Lower lobe of right lung (tissue), 2 donors: Measurements from ENCODE around the gene CXorf58. TPM values are rescaled to one million over a fixed set of nuclear protein-coding genes. Genes with fewer than 3 reads are reported as not detected.
"Not testable (repeated sequence)": the region's sequence is repeated elsewhere in the genome, so short reads cannot be mapped to it uniquely, and the experiment has no call there.

Experiments
- ATAC-seq, 2 donors: fragments of 200-7000 bp; cut with Tn5 transposase; one replicate each; pipeline ENCODE4 v1.9.1; 2020 to 2022; ENCODE audit warnings: mild to moderate bottlenecking in 2 of 2, moderate library complexity in 2 of 2
- DNase-seq: peaks from one replicate; pipeline ENCODE4 v3.0.0-alpha.2; 2020
- H3K27ac ChIP-seq: fragments of 200-600 bp; one replicate; pipeline ENCODE4 v1.8.0; 2022
- H3K27me3 ChIP-seq: fragments of 200-600 bp; one replicate; pipeline ENCODE4 v1.8.0; 2022; ENCODE audit warnings: low read depth
- H3K36me3 ChIP-seq: fragments of 200-600 bp; one replicate; pipeline ENCODE4 v1.8.0; 2022; ENCODE audit warnings: mild to moderate bottlenecking
- H3K4me1 ChIP-seq: fragments of 200-600 bp; one replicate; pipeline ENCODE4 v1.8.0; 2022
- H3K4me3 ChIP-seq: fragments of 200-600 bp; one replicate; pipeline ENCODE4 v1.8.0; 2022; ENCODE audit warnings: mild to moderate bottlenecking
- H3K9me3 ChIP-seq: fragments of 200-600 bp; one replicate; pipeline ENCODE4 v1.8.0; 2022
- intact Hi-C: fragments of 100-400 bp; cut with DNase I; formaldehyde crosslinking; loops from one replicate; pipeline ENCODE4 v1.11.0; 2022
- total RNA-seq: library from RNA; stranded (reverse); fragmentation: NEBNext Ultra II Directional; extraction: Animal tissue kit (Norgen Biotek cat#: 25700); gene quantifications from one replicate; pipeline ENCODE4 v1.2.1, GENCODE V29; 2021
- TF ChIP-seq, protein P1 (sequence below): fragments of 200-600 bp; IDR thresholded peaks from one replicate; pipeline ENCODE4 v1.8.0; 2022; ENCODE audit warnings: antibody characterized with exemption, mild to moderate bottlenecking
- donor health status: DM: no; HTN: yes; CAD: no; lungs with severe emphysema.

The CXorf58 gene
- total RNA-seq, 1 donor from 2014 or later = 0.27 TPM

DNA sequence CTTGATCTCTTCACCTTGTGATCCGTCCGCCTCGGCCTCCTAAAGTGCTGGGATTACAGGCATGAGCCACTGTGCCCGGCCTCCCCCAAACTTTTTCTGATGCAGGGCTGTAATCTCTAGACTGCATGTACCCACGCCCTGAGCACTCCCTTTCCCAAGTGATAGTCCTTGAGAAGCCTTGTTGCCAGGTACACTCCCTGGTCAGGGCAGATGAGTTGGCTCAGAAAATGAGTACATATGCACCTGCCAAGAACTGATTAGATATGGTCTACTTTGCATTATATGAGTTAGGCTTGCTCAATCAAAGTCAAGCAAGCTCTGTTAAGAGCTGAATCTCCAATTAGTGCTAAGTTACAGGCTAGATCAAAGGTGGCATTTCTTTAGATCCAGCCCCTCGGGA, 20.4 kb upstream of the CXorf58 start:
- no peak for DNase-seq
- TF ChIP-seq, protein P1, sequence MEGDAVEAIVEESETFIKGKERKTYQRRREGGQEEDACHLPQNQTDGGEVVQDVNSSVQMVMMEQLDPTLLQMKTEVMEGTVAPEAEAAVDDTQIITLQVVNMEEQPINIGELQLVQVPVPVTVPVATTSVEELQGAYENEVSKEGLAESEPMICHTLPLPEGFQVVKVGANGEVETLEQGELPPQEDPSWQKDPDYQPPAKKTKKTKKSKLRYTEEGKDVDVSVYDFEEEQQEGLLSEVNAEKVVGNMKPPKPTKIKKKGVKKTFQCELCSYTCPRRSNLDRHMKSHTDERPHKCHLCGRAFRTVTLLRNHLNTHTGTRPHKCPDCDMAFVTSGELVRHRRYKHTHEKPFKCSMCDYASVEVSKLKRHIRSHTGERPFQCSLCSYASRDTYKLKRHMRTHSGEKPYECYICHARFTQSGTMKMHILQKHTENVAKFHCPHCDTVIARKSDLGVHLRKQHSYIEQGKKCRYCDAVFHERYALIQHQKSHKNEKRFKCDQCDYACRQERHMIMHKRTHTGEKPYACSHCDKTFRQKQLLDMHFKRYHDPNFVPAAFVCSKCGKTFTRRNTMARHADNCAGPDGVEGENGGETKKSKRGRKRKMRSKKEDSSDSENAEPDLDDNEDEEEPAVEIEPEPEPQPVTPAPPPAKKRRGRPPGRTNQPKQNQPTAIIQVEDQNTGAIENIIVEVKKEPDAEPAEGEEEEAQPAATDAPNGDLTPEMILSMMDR = no peak
- Histone ChIP-seq H3K9me3 (no peaks in the 10 kb centered on the region), H3K4me1 (no peaks in the 10 kb centered on the region), H3K27ac (no peak overlapping the region), H3K36me3 (no peaks in the 10 kb centered on the region), H3K4me3 (no peak overlapping the region), H3K27me3 (no peaks in the 10 kb centered on the region)
- ATAC-seq = peak in 1 of 2 donors; percentile 24
- intact Hi-C loops = no loop called here

DNA sequence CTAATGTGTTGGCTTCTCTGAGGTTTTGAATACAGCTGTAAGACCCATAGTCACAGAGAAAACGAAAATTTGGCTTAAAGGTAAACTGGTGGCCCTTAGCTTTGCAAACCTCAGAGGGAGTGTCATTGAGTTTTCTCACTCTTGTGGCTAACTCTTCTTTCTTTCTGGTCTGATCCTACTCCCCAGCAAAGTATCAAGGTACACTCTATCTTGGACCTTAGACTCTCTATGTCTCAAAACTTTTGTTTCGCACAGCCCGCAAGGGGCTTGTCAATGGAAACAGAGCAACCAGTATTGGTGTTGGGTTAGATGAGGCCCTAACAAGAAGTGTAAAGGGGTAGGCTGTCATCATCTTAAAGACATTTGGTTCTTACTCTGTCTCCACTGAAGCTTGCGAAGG, 19.9 kb upstream of the CXorf58 start:
- no peaks in the 10 kb centered on the region for H3K36me3 ChIP-seq
- DNase-seq (no peak), ATAC-seq (no peak)

DNA sequence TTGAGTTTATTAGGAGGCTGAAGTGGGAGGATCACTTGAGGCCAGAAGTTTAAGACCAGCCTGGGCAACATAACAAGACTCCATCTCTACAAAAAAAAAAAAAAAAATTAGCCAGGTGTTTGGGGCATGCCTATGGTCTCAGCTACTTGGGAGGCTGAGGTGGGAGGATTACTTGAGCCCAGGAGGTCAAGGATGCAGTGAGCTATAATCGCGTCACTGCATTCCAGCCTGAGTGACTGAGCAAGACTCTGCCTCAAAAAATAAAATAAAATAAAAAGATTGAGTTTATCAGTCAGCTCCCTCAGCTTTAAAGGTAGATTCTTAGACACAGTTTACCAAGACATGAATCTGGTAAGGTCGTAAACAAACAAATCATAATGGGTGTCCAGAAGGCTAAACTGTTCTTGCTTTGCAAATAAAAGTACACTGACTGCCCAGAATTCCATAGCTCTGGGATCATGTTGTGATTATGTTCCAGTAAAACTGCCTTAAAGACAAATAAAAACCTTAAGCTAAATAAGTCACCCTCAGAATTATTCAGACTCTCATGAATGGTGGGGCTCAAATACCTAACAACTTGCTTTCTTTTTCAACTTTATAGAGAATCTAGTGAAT, 18.8 kb upstream of the CXorf58 start:
- no peak for DNase-seq
- no peak overlapping the region for H3K4me3 ChIP-seq
- ATAC-seq = peak in 1 of 2 donors; percentile 18
- no peaks in the 10 kb centered on the region for H3K4me1 ChIP-seq
- no peaks in the 10 kb centered on the region for H3K9me3 ChIP-seq
- peak overlapping the region; percentile 43 for H3K27ac ChIP-seq
- intact Hi-C loops = no loop called here
- no peaks in the 10 kb centered on the region for H3K27me3 ChIP-seq
- no peaks in the 10 kb centered on the region for H3K36me3 ChIP-seq
- TF ChIP-seq, protein P1 = no peak

More for the DNA sequence above, 19.9 kb upstream of the CXorf58 start:
- Histone ChIP-seq H3K27ac (no peak overlapping the region), H3K27me3 (no peaks in the 10 kb centered on the region), H3K4me1 (no peaks in the 10 kb centered on the region), H3K9me3 (no peaks in the 10 kb centered on the region), H3K4me3 (no peak overlapping the region)
- TF ChIP-seq, protein P1 = no peak
- intact Hi-C loops = no loop called here

DNA sequence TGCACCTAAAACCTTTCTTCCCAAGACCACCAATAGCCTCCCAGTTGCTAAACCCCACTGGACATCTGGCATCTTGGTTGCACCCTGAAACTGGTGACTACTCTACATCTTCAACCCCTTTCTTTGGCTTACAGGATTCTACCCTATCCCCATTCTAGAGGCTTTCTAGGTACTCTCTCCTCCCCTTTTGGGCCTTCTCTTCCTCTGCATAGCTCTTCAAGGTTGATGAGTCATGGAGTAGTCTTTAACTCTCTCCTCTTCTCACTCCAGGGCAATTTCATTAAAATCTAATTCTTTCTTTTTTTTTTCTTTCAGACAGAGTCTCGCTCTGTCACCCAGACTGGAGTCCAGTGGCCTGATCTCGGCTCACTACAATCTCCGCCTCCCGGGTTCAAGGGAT, 16.9 kb upstream of the CXorf58 start:
- ATAC-seq (no peak), DNase-seq (no peak)
- no peak overlapping the region for H3K4me3 ChIP-seq
- no peaks in the 10 kb centered on the region for H3K9me3 ChIP-seq
- H3K27me3 ChIP-seq = no peaks in the 10 kb centered on the region
- H3K27ac ChIP-seq = no peak overlapping the region
- intact Hi-C loops = no loop called here
- H3K4me1 ChIP-seq = no peaks in the 10 kb centered on the region
- no peaks in the 10 kb centered on the region for H3K36me3 ChIP-seq
- TF ChIP-seq, protein P1 = no peak

DNA sequence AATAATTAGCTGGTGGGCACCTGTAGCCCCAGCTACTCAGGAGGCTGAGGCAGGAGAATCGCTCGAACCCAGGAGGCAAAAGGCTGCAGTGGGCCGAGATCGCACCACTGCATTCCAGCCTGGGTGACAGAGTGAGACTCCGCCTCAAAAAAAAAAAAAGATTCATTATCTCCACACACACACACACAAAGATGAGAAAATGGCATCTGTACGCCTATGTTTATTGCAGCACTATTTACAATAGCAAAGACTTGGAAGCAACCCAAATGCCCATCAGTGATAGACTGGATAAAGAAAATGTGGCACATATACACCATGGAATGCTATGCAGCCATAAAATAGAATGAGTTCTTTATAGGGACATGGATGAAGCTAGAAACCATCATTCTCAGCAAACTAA, 12.8 kb upstream of the CXorf58 start:
- H3K4me1 ChIP-seq, DNase-seq, H3K36me3 ChIP-seq, H3K27ac ChIP-seq, intact Hi-C loops, ATAC-seq, H3K9me3 ChIP-seq, H3K4me3 ChIP-seq, H3K27me3 ChIP-seq: not testable (repeated sequence)

DNA sequence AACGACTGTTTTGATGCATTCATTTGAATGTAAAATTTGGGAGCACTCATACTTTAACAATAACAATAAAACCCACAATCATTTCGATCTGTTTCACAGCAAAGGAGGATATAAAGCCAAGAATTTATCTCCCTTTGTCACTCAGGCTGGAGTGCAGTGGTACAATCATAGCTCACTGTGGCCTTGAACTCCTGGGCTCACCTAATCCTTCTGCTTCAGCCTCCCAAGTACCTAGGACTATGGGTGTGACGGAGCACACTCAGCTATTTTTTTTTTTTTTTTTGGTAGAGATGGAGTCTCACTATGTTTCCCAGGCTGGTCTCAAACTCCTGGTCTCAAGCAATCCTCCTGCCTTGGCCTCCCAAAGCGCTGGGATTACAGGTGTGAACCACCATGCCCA, 11.3 kb upstream of the CXorf58 start:
- intact Hi-C loops, ATAC-seq, H3K27ac ChIP-seq, H3K27me3 ChIP-seq, H3K9me3 ChIP-seq, H3K4me1 ChIP-seq, DNase-seq, H3K4me3 ChIP-seq, H3K36me3 ChIP-seq: not testable (repeated sequence)
